Islet precursor cell (in vitro differentiated cells): Measurements from ENCODE around the gene TNK2.
"Not testable (repeated sequence)": the region's sequence is repeated elsewhere in the genome, so short reads cannot be mapped to it uniquely, and the experiment has no call there.

Experiments
- DNase-seq: peaks from one replicate; pipeline ENCODE4 v3.0.0-alpha.2; 2018

Gene TNK2

DNA sequence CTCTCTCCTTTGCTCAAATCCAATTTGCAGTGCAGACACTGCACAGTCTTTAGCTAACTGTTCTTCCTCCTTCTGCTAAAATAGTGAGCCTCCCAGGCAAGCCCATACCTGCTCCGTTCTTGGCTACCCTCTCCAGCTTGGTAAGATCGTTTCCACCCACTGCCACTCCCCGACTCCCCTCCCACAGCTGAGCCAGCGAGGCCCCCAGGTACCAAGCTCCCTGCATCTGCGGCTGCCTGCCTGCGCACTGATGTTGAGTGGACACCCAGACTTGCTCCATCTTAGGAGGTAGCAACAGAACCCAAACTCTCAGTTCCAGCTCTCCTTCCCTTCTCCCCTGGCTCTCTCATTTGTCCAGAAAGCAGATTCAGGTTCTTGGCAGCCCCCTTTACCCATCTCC lies 7.9 kb upstream of the TNK2 start:
- peak; percentile 41 for DNase-seq

GRCh38 chr3:195914648-195915473 lies 6.5 kb upstream of the TNK2 start:
- peak; percentile 99 for DNase-seq

GRCh38 chr3:195914146-195914545 lies 5.8 kb upstream of the TNK2 start:
- not testable (repeated sequence) for DNase-seq

DNA sequence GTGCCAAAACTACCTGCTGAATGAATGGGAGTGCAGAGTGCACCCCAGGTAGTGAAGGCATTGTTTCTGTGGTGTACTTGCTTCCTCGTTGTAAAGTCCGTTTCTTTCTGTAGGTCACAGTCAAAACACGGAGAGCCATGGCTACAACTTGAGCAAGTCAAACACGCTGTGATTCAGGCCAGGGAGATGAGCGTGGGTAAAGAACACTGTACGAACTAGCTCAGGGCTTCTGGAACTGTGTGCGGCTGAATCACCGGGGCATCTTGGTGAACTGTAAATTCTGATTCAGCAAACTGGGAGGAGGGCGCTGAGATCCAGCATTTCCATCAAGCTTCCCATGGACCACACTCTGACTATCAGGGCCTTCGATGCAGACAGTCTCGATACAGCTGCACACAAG lies 5.0 kb upstream of the TNK2 start:
- no peak for DNase-seq

- DNase-seq = peak; percentile 91
These were observed 3.6 kb upstream of the TNK2 start for GRCh38 chr3:195911946-195912270.

- peak; percentile 80 for DNase-seq
These were observed 2.9 kb upstream of the TNK2 start for GRCh38 chr3:195911041-195911945.

DNA sequence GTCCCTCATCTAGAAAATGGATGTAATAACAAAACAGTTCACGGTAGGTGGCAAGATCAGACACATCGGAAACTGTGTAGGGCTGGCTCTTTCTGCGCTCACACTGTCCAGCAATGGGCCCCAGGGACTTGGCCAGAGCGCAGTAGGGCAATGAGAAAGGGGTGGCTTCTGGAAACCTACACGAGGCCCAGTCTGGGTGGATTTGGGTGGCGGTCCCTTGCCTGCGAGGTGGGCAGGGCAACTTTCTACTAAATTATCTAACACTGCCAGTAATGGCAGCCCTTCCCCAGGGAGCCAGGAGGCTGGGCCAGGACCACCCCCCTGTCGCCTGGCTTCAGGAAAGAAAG lies 2.1 kb upstream of the TNK2 start:
- DNase-seq = no peak

DNA sequence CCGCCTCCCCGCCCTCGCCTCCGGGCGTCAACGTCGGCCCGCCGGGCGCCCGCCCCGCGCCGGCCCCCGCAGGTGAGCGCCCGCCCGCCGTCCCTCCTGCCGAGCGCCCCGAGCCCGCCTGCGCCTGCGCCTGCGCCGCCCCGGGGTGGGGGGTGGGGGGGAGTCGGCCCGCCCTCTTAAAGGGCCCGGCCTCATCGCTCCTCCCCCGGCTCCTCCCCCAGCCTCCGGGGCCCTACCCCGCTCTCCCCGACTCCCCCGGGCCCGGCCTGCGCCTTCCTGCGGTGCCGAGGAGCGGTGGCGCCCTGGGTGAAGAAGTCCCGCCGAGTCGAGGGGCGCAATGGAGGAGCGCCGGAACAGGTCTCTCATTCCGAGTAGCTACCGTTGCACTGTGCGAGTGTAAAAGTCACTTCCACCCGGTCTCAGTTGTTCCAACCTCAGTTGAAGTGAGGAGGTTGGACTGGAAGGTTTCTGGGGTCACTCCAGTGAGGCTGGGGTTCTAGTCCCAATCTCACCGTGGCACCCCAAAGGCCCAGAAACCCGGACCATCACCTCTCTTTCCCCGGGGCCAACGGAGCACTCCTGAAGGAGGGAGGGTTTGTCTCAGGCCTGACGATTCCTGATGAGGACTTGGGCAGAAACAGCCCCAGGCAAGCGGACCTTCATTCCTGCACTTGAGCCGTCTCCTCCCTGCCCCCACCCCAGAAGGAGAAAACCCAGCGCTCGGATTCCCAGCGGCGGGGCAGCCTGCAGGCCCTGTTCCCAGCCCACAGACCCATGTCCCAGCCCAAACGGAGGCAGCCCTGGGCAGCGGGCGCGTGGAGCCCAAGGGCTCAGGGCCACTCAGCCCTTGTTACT lies 1.5 kb upstream of the TNK2 start:
- DNase-seq = peak; percentile 93

DNA sequence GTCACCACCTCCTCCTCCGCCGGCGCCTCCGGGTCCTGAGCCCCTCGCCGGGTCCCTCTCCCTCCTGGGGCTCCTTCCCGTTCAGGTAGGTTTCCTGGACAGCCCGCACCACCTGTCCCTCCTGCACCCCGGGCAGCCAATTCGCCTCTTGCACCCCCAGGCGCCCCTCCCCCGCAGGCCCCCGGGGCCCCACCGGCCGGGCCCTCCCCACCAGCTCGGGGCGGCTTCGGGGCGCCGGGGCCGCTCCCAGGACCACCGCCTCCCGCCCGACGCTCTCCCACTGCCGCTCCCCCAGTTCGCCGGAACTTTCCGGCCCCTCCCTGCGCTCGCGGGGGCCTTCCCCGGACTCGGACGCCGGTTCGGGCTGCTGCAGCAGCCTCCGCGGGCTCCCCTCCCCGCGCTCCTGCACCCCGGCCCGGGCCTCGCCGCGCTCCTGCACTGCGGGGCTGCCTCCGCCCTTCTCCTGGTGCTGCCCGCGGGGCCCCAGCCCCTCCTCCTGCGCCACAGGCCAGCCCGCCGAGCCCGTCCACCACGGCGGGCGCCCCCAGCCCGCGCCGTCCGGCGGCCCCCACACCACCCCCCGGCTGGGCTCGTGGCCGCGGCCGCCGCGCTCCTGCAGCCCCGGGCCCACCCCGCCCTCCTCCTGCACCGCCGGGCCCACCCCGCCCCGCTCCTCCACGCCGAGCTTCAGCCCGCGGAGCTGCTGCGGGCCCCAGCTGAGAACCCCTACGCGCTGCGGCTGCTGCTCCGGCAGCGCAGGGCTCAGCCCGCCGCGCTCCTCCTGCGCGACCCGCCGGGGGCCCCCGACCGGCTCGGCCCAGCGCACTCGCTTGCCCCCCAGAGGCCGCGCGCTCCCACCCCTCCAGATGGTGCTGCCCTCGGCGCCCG lies 587 bp upstream of the TNK2 start:
- DNase-seq = peak; percentile 61

- no peak for DNase-seq
These were observed 742 bp downstream of the TNK2 start for GRCh38 chr3:195907684-195907933.

- DNase-seq = peak; percentile 70
These were observed 1.3 kb downstream of the TNK2 start for GRCh38 chr3:195906865-195907683.

- no peak for DNase-seq
These were observed 2.1 kb downstream of the TNK2 start for GRCh38 chr3:195905970-195906864.

DNA sequence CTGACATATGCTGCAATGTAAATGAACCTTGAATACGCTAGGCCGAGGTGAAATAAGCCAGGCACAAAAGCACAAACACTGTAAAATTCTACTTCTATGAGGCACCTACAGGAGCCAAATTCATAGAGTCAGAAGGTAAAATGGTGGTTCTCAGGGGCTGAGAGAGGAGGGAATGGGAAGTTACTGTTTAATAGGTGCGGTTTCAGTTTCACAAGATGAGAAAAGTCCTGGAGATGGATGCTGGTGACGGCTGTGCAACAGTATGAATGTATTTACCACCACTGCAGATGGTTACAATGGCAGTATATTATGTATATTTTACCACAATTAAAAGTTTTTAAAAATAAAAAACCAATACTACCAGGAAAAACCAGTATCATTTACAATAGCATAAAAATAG lies 4.0 kb downstream of the TNK2 start:
- DNase-seq = no peak

GRCh38 chr3:195903950-195904290 lies 4.4 kb downstream of the TNK2 start:
- no peak for DNase-seq

DNA sequence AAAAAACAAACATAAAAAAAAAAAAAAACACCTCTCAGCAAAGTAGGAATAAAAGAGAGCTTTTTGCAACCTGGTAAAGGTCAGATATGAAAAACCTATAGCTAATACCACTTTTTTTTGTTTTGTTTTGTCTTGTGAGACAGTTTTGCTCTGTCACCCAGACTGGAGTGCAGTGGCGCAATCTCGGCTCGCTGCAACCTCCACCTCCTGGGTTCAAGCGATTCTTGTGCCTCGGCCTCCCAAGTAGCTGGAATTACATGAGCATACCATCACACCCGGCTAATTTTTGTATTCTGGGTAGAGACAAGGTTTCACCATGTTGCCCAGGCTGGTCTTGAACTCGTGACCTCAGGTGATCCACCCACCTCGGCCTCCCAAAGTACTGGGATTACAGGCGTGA lies 5.7 kb downstream of the TNK2 start:
- DNase-seq = not testable (repeated sequence)

- not testable (repeated sequence) for DNase-seq
These were observed 6.3 kb downstream of the TNK2 start for GRCh38 chr3:195901836-195902585.

- DNase-seq = peak; percentile 62
These were observed 7.7 kb downstream of the TNK2 start for GRCh38 chr3:195900436-195901355.

- DNase-seq = peak; percentile 45
These were observed 8.5 kb downstream of the TNK2 start for GRCh38 chr3:195899701-195900435.
